GM12801 (cell line): ENCODE data around the gene CHMP4A.

Experiments used
- CTCF ChIP-seq: IDR thresholded peaks from one replicate; pipeline ENCODE4 v1.5.1; 2011; ENCODE audit warnings: control low read depth; ENCODE audit not compliant: insufficient read length; ENCODE audit errors: extremely low read depth

The CHMP4A gene

GRCh38 chr14:24192933-24193332 lies 20.4 kb downstream of the CHMP4A start:
- TF ChIP-seq CTCF: no peak

- no peak for TF ChIP-seq CTCF
These were observed 22.9 kb downstream of the CHMP4A start for GRCh38 chr14:24190416-24190815.

GRCh38 chr14:24189460-24189859 lies 23.8 kb downstream of the CHMP4A start:
- TF ChIP-seq CTCF: no peak

- no peak for TF ChIP-seq CTCF
These were observed 24.3 kb downstream of the CHMP4A start for GRCh38 chr14:24189059-24189375.

GRCh38 chr14:24188251-24189058 lies 24.8 kb downstream of the CHMP4A start, which contains the start of gene IPO4:
TSS of gene IPO4 (minus strand) at chr14:24188816. CDS start at chr14:24188787, 29 bp downstream.
- no peak for TF ChIP-seq CTCF

- no peak for TF ChIP-seq CTCF
These were observed 25.8 kb downstream of the CHMP4A start for GRCh38 chr14:24187539-24187915.

GRCh38 chr14:24186831-24187538 lies 26.3 kb downstream of the CHMP4A start:
- no peak for TF ChIP-seq CTCF
